ENCODE data around the gene PCDHGB6.
A peak's percentile ranks its signal among the peaks of the same experiment; 100 is the strongest.
"Not testable (repeated sequence)": the region's sequence is repeated elsewhere in the genome, so short reads cannot be mapped to it uniquely, and the experiment has no call there.

The PCDHGB6 gene

GRCh38 chr5:141414548-141415274, 6.9 kb downstream of the PCDHGB6 start:
- not testable (repeated sequence) for DNase-seq (ENCODE audit: low read depth, low spot score); H3K4me3 ChIP-seq (ENCODE audit: low read length)

DNA sequence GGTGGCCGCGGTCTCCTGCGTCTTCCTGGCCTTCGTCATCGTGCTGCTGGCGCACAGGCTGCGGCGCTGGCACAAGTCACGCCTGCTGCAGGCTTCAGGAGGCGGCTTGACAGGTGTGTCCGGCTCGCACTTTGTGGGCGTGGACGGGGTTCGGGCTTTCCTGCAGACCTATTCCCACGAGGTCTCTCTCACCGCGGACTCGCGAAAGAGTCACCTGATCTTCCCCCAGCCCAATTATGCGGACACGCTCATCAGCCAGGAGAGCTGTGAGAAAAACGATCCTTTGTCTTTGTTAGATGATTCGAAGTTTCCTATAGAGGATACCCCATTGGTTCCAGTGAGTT, 7.4 kb downstream of the PCDHGB6 start:
- not testable (repeated sequence) for DNase-seq (ENCODE audit: low read depth, low spot score); H3K4me3 ChIP-seq (ENCODE audit: low read length)

DNA sequence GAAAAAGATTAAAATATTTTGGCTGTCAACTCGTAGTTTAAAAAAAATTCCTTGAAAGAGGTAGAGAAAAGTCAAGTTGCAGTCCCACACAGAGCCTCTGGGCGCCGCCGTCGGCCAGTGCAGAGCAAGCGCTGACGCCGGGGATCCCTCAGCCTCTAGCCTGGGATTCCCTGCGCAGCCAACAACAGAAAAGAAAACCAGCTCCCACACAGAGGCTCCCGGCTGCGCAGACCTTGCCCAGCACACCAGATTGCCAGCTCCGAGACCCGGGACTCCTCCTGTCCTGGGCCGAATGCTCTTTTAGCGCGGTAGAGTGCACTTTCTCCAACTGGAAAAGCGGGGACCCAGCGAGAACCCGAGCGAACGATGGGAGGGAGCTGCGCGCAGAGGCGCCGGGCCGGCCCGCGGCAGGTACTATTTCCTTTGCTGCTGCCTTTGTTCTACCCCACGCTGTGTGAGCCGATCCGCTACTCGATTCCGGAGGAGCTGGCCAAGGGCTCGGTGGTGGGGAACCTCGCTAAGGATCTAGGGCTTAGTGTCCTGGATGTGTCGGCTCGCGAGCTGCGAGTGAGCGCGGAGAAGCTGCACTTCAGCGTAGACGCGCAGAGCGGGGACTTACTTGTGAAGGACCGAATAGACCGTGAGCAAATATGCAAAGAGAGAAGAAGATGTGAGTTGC, 9.8 kb downstream of the PCDHGB6 start, which contains the start of gene PCDHGB7:
TSS of gene PCDHGB7 (plus strand) at position 184 of the 679 bp plus-strand sequence. CDS start at position 367, 183 bp downstream.
- DNase-seq (ENCODE audit: low read depth, low spot score), result peak; percentile 26
- not testable (repeated sequence) for H3K4me3 ChIP-seq (ENCODE audit: low read length)

- no peak overlapping the region for H3K4me3 ChIP-seq (ENCODE audit: low read length)
- no peak for DNase-seq (ENCODE audit: low read depth, low spot score)
These were observed 11.5 kb downstream of the PCDHGB6 start for GRCh38 chr5:141419074-141419880.

DNA sequence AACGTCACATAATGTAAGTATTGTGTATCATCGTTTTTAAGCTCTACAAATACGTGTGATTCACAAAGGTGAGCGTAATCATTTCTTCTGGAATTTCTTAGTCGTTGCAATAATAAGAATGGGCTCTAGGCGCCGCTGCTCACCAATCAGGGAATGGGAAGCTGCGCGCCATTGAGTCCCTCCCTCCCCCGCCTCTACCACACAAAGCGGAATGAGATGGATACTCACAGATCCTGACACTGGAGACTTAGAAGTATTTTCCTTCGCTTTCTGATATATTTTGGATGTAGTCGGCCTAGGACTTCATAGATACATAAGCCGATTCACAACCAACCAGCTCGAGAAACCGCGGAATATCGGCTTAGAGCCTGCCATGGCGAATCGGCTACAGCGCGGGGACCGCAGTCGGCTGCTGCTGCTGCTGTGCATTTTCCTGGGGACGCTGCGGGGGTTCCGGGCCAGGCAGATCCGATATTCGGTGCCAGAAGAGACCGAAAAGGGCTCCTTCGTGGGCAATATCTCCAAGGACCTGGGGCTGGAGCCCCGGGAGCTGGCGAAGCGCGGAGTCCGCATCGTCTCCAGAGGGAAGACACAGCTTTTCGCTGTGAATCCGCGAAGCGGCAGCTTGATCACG, 13.2 kb downstream of the PCDHGB6 start, which contains the start of gene PCDHGA11:
TSS of gene PCDHGA11 (plus strand) at position 197 of the 634 bp plus-strand sequence. CDS start at position 374, 177 bp downstream.
- no peak within 1 kb of the TSS for H3K4me3 ChIP-seq (ENCODE audit: low read length)
- DNase-seq (ENCODE audit: low read depth, low spot score), result peak; percentile 24

DNA sequence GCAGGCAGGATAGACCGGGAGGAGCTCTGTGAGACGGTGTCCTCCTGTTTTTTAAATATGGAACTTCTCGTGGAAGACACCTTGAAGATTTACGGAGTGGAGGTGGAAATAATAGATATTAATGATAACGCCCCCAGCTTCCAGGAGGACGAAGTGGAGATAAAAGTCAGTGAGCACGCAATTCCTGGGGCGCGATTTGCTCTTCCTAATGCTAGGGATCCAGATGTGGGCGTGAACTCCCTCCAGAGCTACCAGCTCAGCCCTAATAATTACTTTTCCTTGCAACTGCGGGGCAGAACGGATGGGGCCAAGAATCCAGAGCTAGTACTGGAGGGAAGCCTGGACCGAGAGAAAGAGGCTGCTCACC, 13.7 kb downstream of the PCDHGB6 start:
- H3K4me3 ChIP-seq (ENCODE audit: low read length), result no peak overlapping the region
- no peak for DNase-seq (ENCODE audit: low read depth, low spot score)

- no peak overlapping the region for H3K4me3 ChIP-seq (ENCODE audit: low read length)
- no peak for DNase-seq (ENCODE audit: low read depth, low spot score)
These were observed 15.0 kb downstream of the PCDHGB6 start for GRCh38 chr5:141422742-141423291.

DNA sequence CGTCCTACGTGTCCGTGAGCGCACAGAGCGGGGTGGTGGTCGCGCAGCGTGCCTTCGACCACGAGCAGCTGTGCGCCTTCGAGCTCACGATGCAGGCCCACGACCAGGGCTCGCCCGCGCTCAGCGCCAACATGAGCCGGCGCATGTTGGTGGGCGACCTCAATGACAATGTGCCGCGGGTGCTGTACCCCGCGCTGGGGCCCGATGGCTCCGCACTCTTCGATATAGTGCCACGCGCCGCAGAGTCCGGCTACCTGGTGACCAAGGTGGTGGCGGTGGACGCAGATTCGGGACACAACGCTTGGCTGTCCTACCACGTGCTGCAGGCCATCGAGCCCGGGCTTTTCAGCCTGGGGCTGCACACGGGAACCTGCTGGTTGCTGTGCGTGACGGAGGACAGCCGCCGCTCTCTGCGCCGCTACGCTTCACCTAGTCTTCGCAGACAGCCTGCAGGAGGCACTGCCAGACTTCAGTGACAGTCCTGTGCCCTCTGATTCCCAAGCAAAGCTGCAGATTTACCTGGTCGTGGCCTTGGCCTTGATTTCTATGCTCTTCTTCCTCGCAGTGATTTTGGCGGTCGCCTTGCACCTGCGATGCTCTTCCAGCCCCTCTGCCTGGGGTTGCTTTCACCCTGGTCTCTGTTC, 20.1 kb downstream of the PCDHGB6 start:
- DNase-seq (ENCODE audit: low read depth, low spot score), result no peak
- no peak overlapping the region for H3K4me3 ChIP-seq (ENCODE audit: low read length)

DNA sequence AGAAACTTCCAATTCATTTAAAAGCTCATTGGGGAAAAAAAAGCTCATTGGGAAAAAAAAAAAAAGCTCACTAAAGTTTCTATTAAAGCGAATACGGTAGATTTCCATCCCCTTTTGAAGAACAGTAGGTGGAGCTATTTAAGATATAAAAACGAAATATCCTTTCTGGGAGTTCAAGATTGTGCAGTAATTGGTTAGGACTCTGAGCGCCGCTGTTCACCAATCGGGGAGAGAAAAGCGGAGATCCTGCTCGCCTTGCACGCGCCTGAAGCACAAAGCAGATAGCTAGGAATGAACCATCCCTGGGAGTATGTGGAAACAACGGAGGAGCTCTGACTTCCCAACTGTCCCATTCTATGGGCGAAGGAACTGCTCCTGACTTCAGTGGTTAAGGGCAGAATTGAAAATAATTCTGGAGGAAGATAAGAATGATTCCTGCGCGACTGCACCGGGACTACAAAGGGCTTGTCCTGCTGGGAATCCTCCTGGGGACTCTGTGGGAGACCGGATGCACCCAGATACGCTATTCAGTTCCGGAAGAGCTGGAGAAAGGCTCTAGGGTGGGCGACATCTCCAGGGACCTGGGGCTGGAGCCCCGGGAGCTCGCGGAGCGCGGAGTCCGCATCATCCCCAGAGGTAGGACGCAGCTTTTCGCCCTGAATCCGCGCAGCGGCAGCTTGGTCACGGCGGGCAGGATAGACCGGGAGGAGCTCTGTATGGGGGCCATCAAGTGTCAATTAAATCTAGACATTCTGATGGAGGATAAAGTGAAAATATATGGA, 22.7 kb downstream of the PCDHGB6 start, which contains the start of gene PCDHGA12:
TSS of gene PCDHGA12 (plus strand) at position 176 of the 782 bp plus-strand sequence. CDS start at position 429, 253 bp downstream.
- H3K4me3 ChIP-seq (ENCODE audit: low read length), result no peak within 1 kb of the TSS
- DNase-seq (ENCODE audit: low read depth, low spot score), result no peak

DNA sequence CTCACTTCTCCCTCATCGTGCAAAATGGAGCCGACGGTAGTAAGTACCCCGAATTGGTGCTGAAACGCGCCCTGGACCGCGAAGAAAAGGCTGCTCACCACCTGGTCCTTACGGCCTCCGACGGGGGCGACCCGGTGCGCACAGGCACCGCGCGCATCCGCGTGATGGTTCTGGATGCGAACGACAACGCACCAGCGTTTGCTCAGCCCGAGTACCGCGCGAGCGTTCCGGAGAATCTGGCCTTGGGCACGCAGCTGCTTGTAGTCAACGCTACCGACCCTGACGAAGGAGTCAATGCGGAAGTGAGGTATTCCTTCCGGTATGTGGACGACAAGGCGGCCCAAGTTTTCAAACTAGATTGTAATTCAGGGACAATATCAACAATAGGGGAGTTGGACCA, 23.5 kb downstream of the PCDHGB6 start:
- H3K4me3 ChIP-seq (ENCODE audit: low read length), result no peak overlapping the region
- no peak for DNase-seq (ENCODE audit: low read depth, low spot score)

- not testable (repeated sequence) for DNase-seq (ENCODE audit: low read depth, low spot score); H3K4me3 ChIP-seq (ENCODE audit: low read length)
These were observed 24.5 kb downstream of the PCDHGB6 start for GRCh38 chr5:141432308-141432707.

DNA sequence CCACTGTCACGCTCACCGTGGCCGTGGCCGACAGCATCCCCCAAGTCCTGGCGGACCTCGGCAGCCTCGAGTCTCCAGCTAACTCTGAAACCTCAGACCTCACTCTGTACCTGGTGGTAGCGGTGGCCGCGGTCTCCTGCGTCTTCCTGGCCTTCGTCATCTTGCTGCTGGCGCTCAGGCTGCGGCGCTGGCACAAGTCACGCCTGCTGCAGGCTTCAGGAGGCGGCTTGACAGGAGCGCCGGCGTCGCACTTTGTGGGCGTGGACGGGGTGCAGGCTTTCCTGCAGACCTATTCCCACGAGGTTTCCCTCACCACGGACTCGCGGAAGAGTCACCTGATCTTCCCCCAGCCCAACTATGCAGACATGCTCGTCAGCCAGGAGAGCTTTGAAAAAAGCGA, 24.9 kb downstream of the PCDHGB6 start:
- DNase-seq (ENCODE audit: low read depth, low spot score); H3K4me3 ChIP-seq (ENCODE audit: low read length): not testable (repeated sequence)

- H3K4me3 ChIP-seq (ENCODE audit: low read length), result no peak overlapping the region
- DNase-seq (ENCODE audit: low read depth, low spot score), result no peak
These were observed 26.2 kb downstream of the PCDHGB6 start for GRCh38 chr5:141434006-141434405.

DNA sequence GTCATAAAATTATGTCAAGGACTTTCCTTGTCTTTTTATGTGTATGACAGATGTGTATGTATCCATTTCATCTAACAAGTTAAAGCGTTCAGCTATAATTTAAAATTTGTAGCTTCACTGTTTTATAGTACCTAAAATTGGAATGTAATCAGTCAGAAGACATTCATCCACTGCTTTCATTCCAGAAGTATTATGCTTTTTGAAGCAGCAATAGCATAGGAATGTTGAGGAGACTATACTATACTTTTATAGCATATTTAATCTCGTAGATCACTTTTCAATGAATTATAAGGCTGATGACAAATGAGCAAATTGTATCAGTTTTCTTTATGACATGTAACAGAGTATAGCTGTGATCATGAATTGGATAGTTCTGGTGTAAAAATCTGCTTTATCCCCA, 29.4 kb downstream of the PCDHGB6 start:
- no peak for DNase-seq (ENCODE audit: low read depth, low spot score)
- no peak overlapping the region for H3K4me3 ChIP-seq (ENCODE audit: low read length)

- DNase-seq (ENCODE audit: low read depth, low spot score), result no peak
- H3K4me3 ChIP-seq (ENCODE audit: low read length), result no peak overlapping the region
These were observed 31.8 kb downstream of the PCDHGB6 start for GRCh38 chr5:141439411-141440141.

DNA sequence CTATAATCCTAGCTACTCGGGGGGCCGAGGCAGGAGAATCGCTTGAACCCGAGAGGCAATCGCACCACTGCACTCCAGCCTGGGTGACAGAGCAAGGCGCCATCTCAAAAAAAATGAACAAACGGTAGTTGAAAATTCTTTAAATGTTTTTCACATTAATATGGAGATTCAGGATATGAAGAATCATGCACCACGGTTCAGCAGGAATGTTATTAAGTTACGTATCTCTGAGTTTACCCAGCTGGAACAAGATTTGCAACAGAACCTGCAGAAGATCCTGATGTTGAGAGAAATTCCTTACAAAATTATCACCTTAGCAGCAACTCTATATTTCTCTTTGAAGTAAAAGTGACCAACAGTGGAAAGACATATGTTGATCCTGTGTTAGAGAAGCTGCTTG, 32.5 kb downstream of the PCDHGB6 start:
- DNase-seq (ENCODE audit: low read depth, low spot score), result no peak
- H3K4me3 ChIP-seq (ENCODE audit: low read length), result no peak overlapping the region

DNA sequence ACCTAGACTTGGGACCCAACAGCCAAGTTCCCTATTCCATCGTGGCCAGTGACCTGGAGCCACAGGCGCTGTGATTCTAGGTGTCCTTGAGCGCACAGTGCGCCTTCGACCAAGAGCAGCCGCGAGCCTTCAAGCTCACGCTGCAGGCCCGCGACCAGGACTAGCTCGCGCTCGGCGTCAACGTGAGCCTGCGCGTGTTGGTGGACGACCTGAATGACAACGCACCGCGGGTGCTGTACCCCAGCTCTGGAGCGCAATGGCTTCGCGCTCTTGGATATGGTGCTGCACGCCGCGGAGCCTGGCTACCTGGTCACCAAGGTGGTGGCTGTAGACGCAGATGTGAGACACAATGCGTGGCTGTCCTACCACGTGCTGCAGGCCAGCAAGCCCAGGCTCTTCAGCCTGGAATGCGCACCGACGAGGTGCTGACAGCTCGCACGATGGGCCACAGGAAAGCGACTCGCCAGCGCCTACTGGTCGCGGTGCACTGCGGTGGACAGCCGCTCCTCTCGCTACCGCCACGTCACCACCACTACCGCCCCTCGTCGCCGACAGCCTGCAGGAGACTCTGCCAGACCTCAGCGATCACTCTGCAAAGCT, 33.9 kb downstream of the PCDHGB6 start:
- no peak for DNase-seq (ENCODE audit: low read depth, low spot score)
- no peak overlapping the region for H3K4me3 ChIP-seq (ENCODE audit: low read length)

All from Jurkat, Clone E6-1 (cell line).